ENCODE measurements around the gene METTL25.

GRCh38 chr12:82474798-82475184, 116.5 kb downstream of the METTL25 start:
- TF ChIP-seq RCOR1 (IDR thresholded peaks at IDR 0.05; ENCODE audit: low read depth, low read length), result no peak
- no peak for TF ChIP-seq MYC (IDR thresholded peaks at IDR 0.05; ENCODE audit: borderline replicate concordance, low read length)
- no peak for TF ChIP-seq CTCF (IDR thresholded peaks at IDR 0.05)

Measured in A549 (cell line).